ENCODE data around the gene SLC24A4. TPM values are rescaled to one million over a fixed set of nuclear protein-coding genes. Genes with fewer than 3 reads are reported as not detected.

SLC24A4 gene
- total RNA-seq, 1 donor from 2014 or later, result 1.5 TPM

DNA sequence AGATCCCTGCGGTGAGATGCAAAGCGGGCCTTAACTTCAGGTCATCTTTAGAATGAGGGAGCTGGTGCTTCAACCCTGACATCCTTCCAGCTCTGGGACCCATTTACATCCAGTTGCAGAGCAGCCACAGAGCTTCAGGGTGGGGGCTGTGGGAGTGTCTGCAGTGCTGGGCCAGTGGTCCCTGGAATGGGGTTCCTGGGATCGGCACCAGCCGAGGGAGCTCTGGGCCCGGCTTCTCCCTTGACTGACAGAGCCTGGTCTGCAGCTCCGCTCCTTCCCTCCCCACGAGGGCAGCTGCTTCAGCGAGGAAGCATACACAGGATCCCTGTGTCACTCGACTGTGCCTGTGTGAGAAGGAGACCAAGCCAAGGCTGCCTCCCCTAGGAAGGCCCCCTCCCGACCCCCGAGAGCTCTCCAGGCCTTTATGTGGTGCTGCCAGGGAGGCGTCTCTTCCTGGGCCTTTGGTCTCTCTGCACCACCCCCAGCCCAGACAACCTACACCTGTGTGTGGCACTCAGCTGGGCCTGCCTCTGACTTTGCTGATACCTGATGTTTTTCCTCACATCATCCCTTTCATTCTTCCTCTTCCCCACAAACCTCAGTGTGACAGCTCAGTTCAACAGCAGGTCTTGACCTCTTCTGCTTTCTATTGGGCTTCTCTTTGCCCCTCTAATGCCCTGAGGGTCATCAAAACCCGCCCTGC lies 142.5 kb downstream of the SLC24A4 start:
- Histone ChIP-seq H3K27me3 (no peaks in the 10 kb centered on the region), H3K27ac (no peak overlapping the region), H3K4me1 (no peaks in the 10 kb centered on the region), H3K9me3 (no peaks in the 10 kb centered on the region), H3K4me3 (no peak overlapping the region), H3K36me3 (no peaks in the 10 kb centered on the region)
- no peak for DNase-seq (ENCODE audit: extremely low spot score in 2 of 2)
- intact Hi-C loops (cut with DNase I), result no loop called here
- TF ChIP-seq POLR2A (IDR thresholded peaks at IDR 0.05) (no peak), POLR2AphosphoS5 (IDR thresholded peaks at IDR 0.05; ENCODE audit: insufficient read depth in 1 of 2, low read depth in 1 of 2) (no peak)
- TF ChIP-seq, protein P1, sequence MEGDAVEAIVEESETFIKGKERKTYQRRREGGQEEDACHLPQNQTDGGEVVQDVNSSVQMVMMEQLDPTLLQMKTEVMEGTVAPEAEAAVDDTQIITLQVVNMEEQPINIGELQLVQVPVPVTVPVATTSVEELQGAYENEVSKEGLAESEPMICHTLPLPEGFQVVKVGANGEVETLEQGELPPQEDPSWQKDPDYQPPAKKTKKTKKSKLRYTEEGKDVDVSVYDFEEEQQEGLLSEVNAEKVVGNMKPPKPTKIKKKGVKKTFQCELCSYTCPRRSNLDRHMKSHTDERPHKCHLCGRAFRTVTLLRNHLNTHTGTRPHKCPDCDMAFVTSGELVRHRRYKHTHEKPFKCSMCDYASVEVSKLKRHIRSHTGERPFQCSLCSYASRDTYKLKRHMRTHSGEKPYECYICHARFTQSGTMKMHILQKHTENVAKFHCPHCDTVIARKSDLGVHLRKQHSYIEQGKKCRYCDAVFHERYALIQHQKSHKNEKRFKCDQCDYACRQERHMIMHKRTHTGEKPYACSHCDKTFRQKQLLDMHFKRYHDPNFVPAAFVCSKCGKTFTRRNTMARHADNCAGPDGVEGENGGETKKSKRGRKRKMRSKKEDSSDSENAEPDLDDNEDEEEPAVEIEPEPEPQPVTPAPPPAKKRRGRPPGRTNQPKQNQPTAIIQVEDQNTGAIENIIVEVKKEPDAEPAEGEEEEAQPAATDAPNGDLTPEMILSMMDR (IDR thresholded peaks at IDR 0.05), result no peak

DNA sequence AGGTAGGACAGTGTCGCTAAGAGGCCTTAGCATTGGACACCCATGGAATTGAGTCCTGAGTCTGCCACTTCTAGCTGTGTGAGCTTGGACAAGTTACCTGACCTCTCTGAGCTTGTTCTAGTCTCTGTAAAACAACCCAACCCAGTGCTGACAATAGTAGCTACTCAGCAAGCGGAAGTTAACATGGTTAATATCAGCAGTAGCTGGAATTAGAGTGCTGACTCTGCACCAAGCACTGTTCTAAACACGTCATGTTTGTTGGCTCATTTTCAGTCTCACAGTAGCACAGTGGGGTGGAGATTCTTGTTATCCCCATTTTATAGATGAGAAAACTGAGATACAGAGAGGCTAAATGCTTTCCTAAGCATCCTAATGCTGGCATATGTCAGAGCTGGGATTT lies 143.1 kb downstream of the SLC24A4 start:
- Histone ChIP-seq H3K4me3 (no peak overlapping the region), H3K9me3 (no peaks in the 10 kb centered on the region), H3K27ac (no peak overlapping the region), H3K4me1 (no peaks in the 10 kb centered on the region), H3K36me3 (no peaks in the 10 kb centered on the region), H3K27me3 (no peaks in the 10 kb centered on the region)
- TF ChIP-seq POLR2A (IDR thresholded peaks at IDR 0.05) (no peak), POLR2AphosphoS5 (IDR thresholded peaks at IDR 0.05; ENCODE audit: insufficient read depth in 1 of 2, low read depth in 1 of 2) (no peak)
- TF ChIP-seq, protein P1 (IDR thresholded peaks at IDR 0.05), result no peak
- no peak for DNase-seq (ENCODE audit: extremely low spot score in 2 of 2)
- intact Hi-C loops (cut with DNase I), result no loop called here

DNA sequence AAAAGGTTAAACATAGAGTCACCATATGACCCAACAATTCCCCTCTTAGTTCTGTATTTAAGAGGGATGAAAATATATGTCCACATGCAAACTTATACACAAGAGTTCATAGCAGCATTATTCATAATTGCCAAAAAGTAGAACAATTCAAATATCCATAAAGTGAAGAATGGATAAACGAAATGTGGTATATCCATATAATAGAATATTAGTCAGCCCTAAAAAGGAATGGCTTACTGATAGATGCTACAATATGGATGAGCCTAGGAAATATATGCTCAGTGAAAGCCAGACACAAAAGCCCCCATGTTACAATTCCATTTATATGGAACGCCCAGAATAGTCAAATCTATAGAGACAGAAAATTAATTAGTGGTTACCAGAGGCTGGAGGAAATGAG lies 146.6 kb downstream of the SLC24A4 start:
- no peaks in the 10 kb centered on the region for H3K9me3 ChIP-seq
- no peak overlapping the region for H3K4me3 ChIP-seq
- H3K4me1 ChIP-seq, result peaks cover 13% of the 10 kb centered on the region
- no peak for DNase-seq (ENCODE audit: extremely low spot score in 2 of 2)
- H3K27me3 ChIP-seq, result no peaks in the 10 kb centered on the region
- no peaks in the 10 kb centered on the region for H3K36me3 ChIP-seq
- TF ChIP-seq POLR2AphosphoS5 (IDR thresholded peaks at IDR 0.05; ENCODE audit: insufficient read depth in 1 of 2, low read depth in 1 of 2) (no peak), POLR2A (IDR thresholded peaks at IDR 0.05) (no peak)
- TF ChIP-seq, protein P1 (IDR thresholded peaks at IDR 0.05), result no peak
- intact Hi-C loops (cut with DNase I), result no loop called here
- H3K27ac ChIP-seq, result no peak overlapping the region

DNA sequence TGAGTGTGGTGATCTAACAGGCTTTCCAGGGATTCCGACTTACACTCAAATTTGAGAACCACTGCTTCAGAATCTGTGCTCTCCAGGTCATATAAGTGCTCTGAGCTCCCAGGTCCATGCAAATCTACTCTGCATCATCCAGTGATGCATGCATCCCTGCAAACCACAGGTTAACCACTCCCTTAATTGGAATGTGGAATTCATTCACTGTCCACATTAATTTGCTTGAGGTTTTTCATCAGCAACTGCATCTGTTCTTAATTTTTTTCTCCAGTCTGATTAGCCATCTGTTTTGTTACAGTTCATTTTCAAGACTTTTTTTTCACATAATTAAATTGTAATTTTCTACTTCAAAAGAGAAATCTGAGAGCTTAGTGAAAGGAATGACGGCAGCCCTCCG lies 147.2 kb downstream of the SLC24A4 start:
- no peak for DNase-seq (ENCODE audit: extremely low spot score in 2 of 2)
- no peaks in the 10 kb centered on the region for H3K36me3 ChIP-seq
- no peak overlapping the region for H3K27ac ChIP-seq
- H3K27me3 ChIP-seq, result no peaks in the 10 kb centered on the region
- no peak for TF ChIP-seq POLR2A (IDR thresholded peaks at IDR 0.05)
- TF ChIP-seq, protein P1 (IDR thresholded peaks at IDR 0.05), result no peak
- H3K4me3 ChIP-seq, result no peak overlapping the region
- H3K4me1 ChIP-seq, result peaks cover 16% of the 10 kb centered on the region
- intact Hi-C loops (cut with DNase I), result no loop called here
- H3K9me3 ChIP-seq, result no peaks in the 10 kb centered on the region

DNA sequence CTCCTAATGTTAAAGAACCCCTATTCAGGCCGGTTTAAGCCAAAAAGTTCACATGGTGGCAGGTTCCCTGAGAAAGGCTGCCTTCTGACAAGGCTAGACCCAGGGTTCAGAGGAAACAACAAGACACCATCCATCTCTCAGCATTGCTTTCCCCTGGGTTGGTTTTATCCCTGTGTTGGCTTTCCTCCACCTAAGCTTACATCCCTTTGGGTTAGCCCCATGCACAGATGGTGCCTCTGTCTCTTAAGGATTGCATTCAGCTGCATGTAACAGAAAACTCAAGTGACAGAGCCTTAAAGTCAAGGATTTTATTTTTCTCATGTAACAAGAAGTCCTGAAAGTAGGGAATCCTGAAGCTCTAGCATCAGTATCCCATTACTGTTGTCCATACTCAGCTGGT lies 147.8 kb downstream of the SLC24A4 start:
- no peaks in the 10 kb centered on the region for H3K36me3 ChIP-seq
- TF ChIP-seq POLR2AphosphoS5 (IDR thresholded peaks at IDR 0.05; ENCODE audit: insufficient read depth in 1 of 2, low read depth in 1 of 2) (no peak), POLR2A (IDR thresholded peaks at IDR 0.05) (no peak)
- TF ChIP-seq, protein P1 (IDR thresholded peaks at IDR 0.05), result no peak
- H3K4me1 ChIP-seq, result peaks cover 22% of the 10 kb centered on the region
- DNase-seq (ENCODE audit: extremely low spot score in 2 of 2), result no peak
- no peaks in the 10 kb centered on the region for H3K9me3 ChIP-seq
- H3K27me3 ChIP-seq, result no peaks in the 10 kb centered on the region
- no peak overlapping the region for H3K4me3 ChIP-seq
- H3K27ac ChIP-seq, result no peak overlapping the region
- intact Hi-C loops (cut with DNase I), result no loop called here

All from vagina (tissue), 2 donors.